Measurements from ENCODE around the gene RALGPS1. TPM values are rescaled to one million over a fixed set of nuclear protein-coding genes. Genes with fewer than 3 reads are reported as not detected.

Gene RALGPS1
- total and polyA plus RNA-seq, 2 of the 13 experiments (the other 11 are each of a cell fraction or from before 2014, with no cell fraction given), result 3.7 to 6.5 TPM

- TF ChIP-seq PATZ1 (CRISPR knock-in tag; IDR thresholded peaks at IDR 0.05) (no peak), FOXP1 (IDR thresholded peaks at IDR 0.05) (no peak), FOXP1 (CRISPR knock-in tag; IDR thresholded peaks at IDR 0.05) (no peak), SOX13 (IDR thresholded peaks at IDR 0.05) (no peak), SOX13 (CRISPR knock-in tag; conservative IDR thresholded peaks at IDR 0.05 in 1 of 2, IDR thresholded peaks at IDR 0.05 in 1 of 2) (no peak), NR2F6 (IDR thresholded peaks at IDR 0.05) (no peak), NR2F6 (CRISPR knock-in tag; IDR thresholded peaks at IDR 0.05) (no peak)
- TF ChIP-seq, protein P1, sequence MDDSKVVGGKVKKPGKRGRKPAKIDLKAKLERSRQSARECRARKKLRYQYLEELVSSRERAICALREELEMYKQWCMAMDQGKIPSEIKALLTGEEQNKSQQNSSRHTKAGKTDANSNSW (CRISPR knock-in tag; IDR thresholded peaks at IDR 0.05; ENCODE audit: borderline replicate concordance), result no peak
- TF ChIP-seq, protein P2, sequence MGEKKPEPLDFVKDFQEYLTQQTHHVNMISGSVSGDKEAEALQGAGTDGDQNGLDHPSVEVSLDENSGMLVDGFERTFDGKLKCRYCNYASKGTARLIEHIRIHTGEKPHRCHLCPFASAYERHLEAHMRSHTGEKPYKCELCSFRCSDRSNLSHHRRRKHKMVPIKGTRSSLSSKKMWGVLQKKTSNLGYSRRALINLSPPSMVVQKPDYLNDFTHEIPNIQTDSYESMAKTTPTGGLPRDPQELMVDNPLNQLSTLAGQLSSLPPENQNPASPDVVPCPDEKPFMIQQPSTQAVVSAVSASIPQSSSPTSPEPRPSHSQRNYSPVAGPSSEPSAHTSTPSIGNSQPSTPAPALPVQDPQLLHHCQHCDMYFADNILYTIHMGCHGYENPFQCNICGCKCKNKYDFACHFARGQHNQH (CRISPR knock-in tag; IDR thresholded peaks at IDR 0.05), result no peak
These were observed 333.7 kb downstream of the RALGPS1 start (continued) for GRCh38 chr9:127248241-127248640.

DNA sequence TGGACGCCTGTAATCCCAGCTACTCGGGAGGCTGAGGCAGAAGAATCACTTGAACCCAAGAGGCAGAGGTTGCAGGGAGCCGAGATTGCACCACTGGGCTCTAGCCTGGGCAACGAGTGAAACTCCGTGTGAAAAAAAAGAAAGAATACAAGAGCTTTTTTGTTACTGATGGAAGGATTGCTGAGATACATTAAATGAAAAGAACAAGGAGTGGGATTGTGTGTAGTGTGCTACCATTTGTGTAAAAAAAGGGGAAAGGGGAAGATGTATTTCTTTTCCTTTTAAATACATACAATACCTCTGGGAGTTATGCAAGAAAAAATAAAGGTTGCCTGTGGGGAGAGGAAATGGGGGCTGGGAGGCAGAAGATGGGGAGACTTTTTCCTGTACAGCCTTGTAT, 335.3 kb downstream of the RALGPS1 start:
- Histone ChIP-seq H3K36me3 (replicated peaks in 1 of 2; ENCODE audit: control insufficient read depth in 1 of 2, insufficient read depth in 2 of 2, low read length in 2 of 2) (peaks cover 0 to 4% of the 10 kb centered on the region in 2 experiments; a peak in 1 of 5 replicates), H3K27me3 (ENCODE audit: control insufficient read depth in 1 of 2, insufficient read depth in 2 of 2, low read length in 2 of 2) (no peaks in the 10 kb centered on the region), H3K9me3 (ENCODE audit: low read length) (no peaks in the 10 kb centered on the region), H3K4me2 (ENCODE audit: low read depth, low read length) (no peak overlapping the region), H4K20me1 (ENCODE audit: insufficient read depth, low read length) (no peaks in the 10 kb centered on the region), H3K9ac (ENCODE audit: insufficient read depth, low read depth, low read length) (no peak overlapping the region), H3K4me3 (replicated peaks in 1 of 3; ENCODE audit: insufficient read depth in 1 of 3, low read depth in 2 of 3, low read length in 3 of 3) (no peak overlapping the region), H3K79me2 (ENCODE audit: insufficient read depth, low read length) (no peaks in the 10 kb centered on the region), H2AFZ (ENCODE audit: low read length) (no peak overlapping the region), H3K27ac (ENCODE audit: extremely low read length, insufficient read depth, low read length) (no peak overlapping the region), H3K4me1 (ENCODE audit: insufficient read depth, low read length) (peaks cover 10% of the 10 kb centered on the region; the same call in 1 of the 2 replicates)
- no peak for FAIRE-seq
- ATAC-seq, result no peak
- BruUV-seq (replicated peaks), result no TSS peak
- ChIA-PET POLR2A (no interaction called here), CTCF (ENCODE audit: low intra/inter-chr PET ratio, low total read pairs) (no interaction called here)
- intact Hi-C loops (cut with micrococcal nuclease; ENCODE audit: unreplicated experiment), result no loop called here
- in situ Hi-C loops (cut with HindIII; ENCODE audit: extremely low pct_ligation_motif_present, low pct_unique_long_range_greater_than_20kb), result no loop called here
- WGBS (ENCODE audit: low lambda C conversion rate), result 91% methylated on average over 5 of the region's 5 CpGs
- no peak for DNase-seq (ENCODE audit: low spot score)
- TF ChIP-seq, protein P3, sequence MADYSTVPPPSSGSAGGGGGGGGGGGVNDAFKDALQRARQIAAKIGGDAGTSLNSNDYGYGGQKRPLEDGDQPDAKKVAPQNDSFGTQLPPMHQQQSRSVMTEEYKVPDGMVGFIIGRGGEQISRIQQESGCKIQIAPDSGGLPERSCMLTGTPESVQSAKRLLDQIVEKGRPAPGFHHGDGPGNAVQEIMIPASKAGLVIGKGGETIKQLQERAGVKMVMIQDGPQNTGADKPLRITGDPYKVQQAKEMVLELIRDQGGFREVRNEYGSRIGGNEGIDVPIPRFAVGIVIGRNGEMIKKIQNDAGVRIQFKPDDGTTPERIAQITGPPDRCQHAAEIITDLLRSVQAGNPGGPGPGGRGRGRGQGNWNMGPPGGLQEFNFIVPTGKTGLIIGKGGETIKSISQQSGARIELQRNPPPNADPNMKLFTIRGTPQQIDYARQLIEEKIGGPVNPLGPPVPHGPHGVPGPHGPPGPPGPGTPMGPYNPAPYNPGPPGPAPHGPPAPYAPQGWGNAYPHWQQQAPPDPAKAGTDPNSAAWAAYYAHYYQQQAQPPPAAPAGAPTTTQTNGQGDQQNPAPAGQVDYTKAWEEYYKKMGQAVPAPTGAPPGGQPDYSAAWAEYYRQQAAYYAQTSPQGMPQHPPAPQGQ (CRISPR knock-in tag; IDR thresholded peaks at IDR 0.05; ENCODE audit: borderline replicate concordance), result no peak
- TF ChIP-seq ETV6 (CRISPR knock-in tag; conservative IDR thresholded peaks at IDR 0.05) (no peak), MIER2 (CRISPR knock-in tag; IDR thresholded peaks at IDR 0.05) (no peak), ZNF24 (IDR thresholded peaks at IDR 0.05) (no peak), BRCA1 (CRISPR knock-in tag; IDR thresholded peaks at IDR 0.05) (no peak), CAMTA2 (CRISPR knock-in tag; IDR thresholded peaks at IDR 0.05; ENCODE audit: borderline replicate concordance) (no peak), TIGD3 (CRISPR knock-in tag; IDR thresholded peaks at IDR 0.05; ENCODE audit: borderline replicate concordance) (no peak), THYN1 (CRISPR knock-in tag; IDR thresholded peaks at IDR 0.05; ENCODE audit: borderline replicate concordance, low read depth) (no peak)
- TF ChIP-seq, protein P4, sequence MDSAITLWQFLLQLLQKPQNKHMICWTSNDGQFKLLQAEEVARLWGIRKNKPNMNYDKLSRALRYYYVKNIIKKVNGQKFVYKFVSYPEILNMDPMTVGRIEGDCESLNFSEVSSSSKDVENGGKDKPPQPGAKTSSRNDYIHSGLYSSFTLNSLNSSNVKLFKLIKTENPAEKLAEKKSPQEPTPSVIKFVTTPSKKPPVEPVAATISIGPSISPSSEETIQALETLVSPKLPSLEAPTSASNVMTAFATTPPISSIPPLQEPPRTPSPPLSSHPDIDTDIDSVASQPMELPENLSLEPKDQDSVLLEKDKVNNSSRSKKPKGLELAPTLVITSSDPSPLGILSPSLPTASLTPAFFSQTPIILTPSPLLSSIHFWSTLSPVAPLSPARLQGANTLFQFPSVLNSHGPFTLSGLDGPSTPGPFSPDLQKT (CRISPR knock-in tag; IDR thresholded peaks at IDR 0.05; ENCODE audit: borderline replicate concordance), result no peak

All from HepG2 (cell line).